Activated CD8-positive, alpha-beta T cell treated with anti-CD3 and anti-CD28 coated beads for 36 hours (primary cell): Measurements from ENCODE around the gene ECPAS. TPM values are rescaled to one million over a fixed set of nuclear protein-coding genes. Genes with fewer than 3 reads are reported as not detected.
"Not testable (repeated sequence)": the region's sequence is repeated elsewhere in the genome, so short reads cannot be mapped to it uniquely, and the experiment has no call there.

ENCODE experiments used
- ATAC-seq: fragments of 200-7000 bp; cut with Tn5 transposase; one replicate; pipeline ENCODE4 v1.10.0; 2021; ENCODE audit warnings: mild to moderate bottlenecking, moderate library complexity
- CTCF ChIA-PET: fragments of 350-600 bp; sonication (Branson Sonifier 250); formaldehyde crosslinking; loops from one replicate; lab custom pipeline; 2021; ENCODE audit warnings: antibody characterized with exemption; lab: Charles Lee
- POLR2A ChIA-PET: fragments of 350-600 bp; sonication (Branson Sonifier 250); formaldehyde crosslinking; loops from one replicate; lab custom pipeline; 2021; ENCODE audit warnings: antibody characterized with exemption; lab: Charles Lee
- DNase-seq: peaks from one replicate; pipeline ENCODE4 v3.0.0-alpha.2; 2020
- H3K27ac Mint-ChIP-seq: one replicate; pipeline ENCODE4 v1.8.0; 2021; ENCODE audit warnings: mild to moderate bottlenecking, mixed read lengths
- H3K27me3 Mint-ChIP-seq: one replicate; pipeline ENCODE4 v1.8.0; 2021; ENCODE audit warnings: mixed read lengths
- H3K36me3 Mint-ChIP-seq: one replicate; pipeline ENCODE4 v1.8.0; 2021; ENCODE audit warnings: low read depth, mixed read lengths
- H3K4me1 Mint-ChIP-seq: one replicate; pipeline ENCODE4 v1.8.0; 2021; ENCODE audit warnings: low read depth, mixed read lengths
- H3K4me3 Mint-ChIP-seq: one replicate; pipeline ENCODE4 v1.8.0; 2021; ENCODE audit warnings: mild to moderate bottlenecking, moderate library complexity, mixed read lengths
- H3K9me3 Mint-ChIP-seq: one replicate; pipeline ENCODE4 v1.8.0; 2021; ENCODE audit warnings: mixed read lengths
- intact Hi-C: fragments of 100-400 bp; cut with micrococcal nuclease; formaldehyde crosslinking; loops from one replicate; pipeline ENCODE4 v1.10.0; 2022
- total RNA-seq, 2 experiments: library from RNA; stranded (reverse); gene quantifications; one replicate each; pipeline ENCODE4 v1.2.3, GENCODE V29; 2021
- TF ChIP-seq, protein P1 (sequence below): fragments of 200-600 bp; IDR thresholded peaks from one replicate; pipeline ENCODE4 v1.8.0; 2022; ENCODE audit warnings: antibody characterized with exemption, mild to moderate bottlenecking

ECPAS gene
- total RNA-seq, 2 experiments from 2014 or later = 71.6 to 79.6 TPM

DNA sequence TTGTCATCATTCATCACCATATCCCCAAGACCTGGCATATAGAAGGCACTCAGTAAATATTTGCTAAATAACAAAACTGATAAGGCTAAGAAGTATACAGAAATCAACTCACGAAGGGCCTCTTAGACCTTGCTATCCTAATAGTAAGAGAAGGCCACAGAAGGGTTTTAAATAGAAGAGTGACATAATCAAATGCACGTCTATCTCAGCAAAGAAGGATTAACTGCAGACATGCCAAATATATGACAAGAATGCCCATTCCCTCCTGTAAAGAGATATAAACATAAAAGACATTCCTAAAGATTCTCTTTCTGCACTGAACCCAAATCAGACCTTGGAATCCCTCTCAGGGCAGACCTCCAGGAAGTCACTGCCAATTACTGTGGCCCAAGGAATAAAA lies 34.1 kb downstream of the ECPAS start:
- ChIA-PET CTCF (no interaction called here), POLR2A (interaction anchor here (0.6 kb wide), 1 partner anchor 60 kb away, joined by 3 read pairs; no protein-coding TSS in a partner anchor)
- no peaks in the 10 kb centered on the region for H3K9me3 Mint-ChIP-seq
- H3K27ac Mint-ChIP-seq = no peak overlapping the region
- H3K4me3 Mint-ChIP-seq = no peak overlapping the region
- H3K36me3 Mint-ChIP-seq = peaks cover 29% of the 10 kb centered on the region
- no peak for DNase-seq
- H3K4me1 Mint-ChIP-seq = peaks cover 18% of the 10 kb centered on the region
- ATAC-seq = no peak
- TF ChIP-seq, protein P1, sequence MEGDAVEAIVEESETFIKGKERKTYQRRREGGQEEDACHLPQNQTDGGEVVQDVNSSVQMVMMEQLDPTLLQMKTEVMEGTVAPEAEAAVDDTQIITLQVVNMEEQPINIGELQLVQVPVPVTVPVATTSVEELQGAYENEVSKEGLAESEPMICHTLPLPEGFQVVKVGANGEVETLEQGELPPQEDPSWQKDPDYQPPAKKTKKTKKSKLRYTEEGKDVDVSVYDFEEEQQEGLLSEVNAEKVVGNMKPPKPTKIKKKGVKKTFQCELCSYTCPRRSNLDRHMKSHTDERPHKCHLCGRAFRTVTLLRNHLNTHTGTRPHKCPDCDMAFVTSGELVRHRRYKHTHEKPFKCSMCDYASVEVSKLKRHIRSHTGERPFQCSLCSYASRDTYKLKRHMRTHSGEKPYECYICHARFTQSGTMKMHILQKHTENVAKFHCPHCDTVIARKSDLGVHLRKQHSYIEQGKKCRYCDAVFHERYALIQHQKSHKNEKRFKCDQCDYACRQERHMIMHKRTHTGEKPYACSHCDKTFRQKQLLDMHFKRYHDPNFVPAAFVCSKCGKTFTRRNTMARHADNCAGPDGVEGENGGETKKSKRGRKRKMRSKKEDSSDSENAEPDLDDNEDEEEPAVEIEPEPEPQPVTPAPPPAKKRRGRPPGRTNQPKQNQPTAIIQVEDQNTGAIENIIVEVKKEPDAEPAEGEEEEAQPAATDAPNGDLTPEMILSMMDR = no peak
- intact Hi-C loops = no loop called here
- H3K27me3 Mint-ChIP-seq = no peaks in the 10 kb centered on the region

DNA sequence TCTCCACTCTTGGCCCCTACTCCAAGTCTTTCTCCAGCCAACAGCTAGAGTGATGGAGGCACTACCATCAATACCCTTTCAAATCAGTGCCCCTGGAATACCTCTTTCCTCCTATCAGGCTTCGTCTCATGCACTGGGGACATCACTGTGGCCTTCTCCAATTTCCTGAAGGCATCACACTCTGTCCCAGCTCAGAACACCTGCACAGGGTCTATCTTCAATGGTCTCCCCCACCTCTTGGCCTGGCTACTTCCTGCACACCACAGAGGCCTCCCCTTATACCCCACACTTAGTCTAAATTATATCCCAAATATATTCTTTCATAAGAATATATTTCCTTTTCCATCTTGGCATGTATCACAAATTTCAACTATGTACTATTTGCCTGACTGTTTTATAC lies 34.5 kb downstream of the ECPAS start:
- Mint-ChIP-seq H3K27ac (no peak overlapping the region), H3K4me3 (no peak overlapping the region), H3K27me3 (no peaks in the 10 kb centered on the region), H3K4me1 (peaks cover 18% of the 10 kb centered on the region), H3K36me3 (peaks cover 31% of the 10 kb centered on the region), H3K9me3 (no peaks in the 10 kb centered on the region)
- intact Hi-C loops = no loop called here
- POLR2A ChIA-PET = no interaction called here
- CTCF ChIA-PET = no interaction called here
- TF ChIP-seq, protein P1 = no peak
- no peak for DNase-seq
- no peak for ATAC-seq

DNA sequence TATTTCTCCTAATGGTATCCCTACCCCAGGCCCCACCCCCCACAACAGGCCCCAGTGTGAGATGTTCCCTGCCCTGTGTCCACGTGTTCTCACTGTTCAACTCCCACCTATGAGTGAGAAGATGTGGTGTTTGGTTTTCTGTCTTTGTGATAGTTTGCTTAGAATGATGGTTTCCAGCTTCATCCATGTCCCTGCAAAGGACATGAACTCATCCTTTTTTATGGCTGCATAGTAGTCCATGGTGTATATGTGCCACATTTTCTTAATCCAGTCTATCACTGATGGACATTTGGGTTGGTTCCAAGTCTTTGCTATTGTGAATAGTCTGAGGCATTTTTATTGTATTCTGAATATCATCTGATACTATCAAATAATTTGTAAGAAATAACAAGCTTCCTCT lies 38.4 kb downstream of the ECPAS start:
- DNase-seq, H3K4me1 Mint-ChIP-seq, H3K9me3 Mint-ChIP-seq, ATAC-seq, H3K4me3 Mint-ChIP-seq, intact Hi-C loops, H3K27me3 Mint-ChIP-seq, CTCF ChIA-PET, POLR2A ChIA-PET, H3K27ac Mint-ChIP-seq: not testable (repeated sequence)
- peaks cover 43% of the 10 kb centered on the region for H3K36me3 Mint-ChIP-seq

DNA sequence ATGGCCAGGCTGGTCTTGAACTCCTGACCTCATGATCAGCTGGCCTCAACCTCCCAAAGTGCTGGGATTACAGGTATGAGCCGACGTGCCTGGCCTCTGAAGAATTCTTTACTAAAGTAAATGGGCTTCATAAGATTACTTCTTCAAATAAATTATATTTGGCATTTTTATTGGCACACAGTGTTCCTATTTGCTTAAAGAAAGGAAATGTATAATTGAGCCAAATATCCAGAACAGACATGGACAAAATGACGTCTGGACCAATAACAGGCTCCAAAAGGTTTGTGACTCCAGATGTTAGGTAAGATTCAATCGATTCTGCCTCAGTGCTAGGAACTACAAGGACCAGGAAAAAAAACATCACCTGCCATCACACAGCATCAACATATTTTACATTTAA lies 40.7 kb downstream of the ECPAS start:
- Mint-ChIP-seq H3K27me3 (no peaks in the 10 kb centered on the region), H3K27ac (no peak overlapping the region), H3K4me3 (no peak overlapping the region), H3K4me1 (no peaks in the 10 kb centered on the region), H3K36me3 (peaks cover 58% of the 10 kb centered on the region), H3K9me3 (no peaks in the 10 kb centered on the region)
- POLR2A ChIA-PET = no interaction called here
- ATAC-seq = no peak
- no peak for DNase-seq
- TF ChIP-seq, protein P1 = no peak
- intact Hi-C loops = no loop called here
- CTCF ChIA-PET = no interaction called here

DNA sequence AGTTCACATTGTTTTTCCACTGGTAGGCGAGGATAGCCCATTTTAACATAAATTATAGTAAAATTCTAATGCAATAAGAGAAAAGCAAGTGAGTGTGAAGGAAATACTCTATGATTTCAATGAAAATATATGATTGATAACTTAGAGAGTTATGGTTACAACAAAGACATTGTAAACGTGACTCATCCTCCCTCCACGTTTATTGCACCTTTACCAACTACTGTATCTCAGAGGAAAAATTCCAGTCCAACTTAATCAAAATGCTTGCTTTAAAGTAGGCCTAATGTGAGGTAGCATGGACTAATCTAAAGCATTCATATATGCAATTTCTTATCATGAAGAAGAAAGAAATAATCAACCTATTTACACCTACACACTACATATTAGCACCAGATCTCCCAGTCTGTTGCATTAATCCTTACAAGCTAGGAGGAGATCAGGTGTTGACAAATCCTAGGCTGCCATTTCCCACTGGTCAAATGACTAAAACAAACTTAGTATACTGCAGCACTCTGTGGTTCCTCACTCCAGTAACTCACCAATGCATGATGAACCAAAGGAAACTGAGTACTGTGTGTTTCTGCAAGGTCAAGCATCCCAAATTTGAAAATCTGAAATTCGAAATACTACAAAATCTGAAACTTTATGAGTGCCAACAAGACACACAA lies 41.7 kb downstream of the ECPAS start:
- Mint-ChIP-seq H3K27ac (no peak overlapping the region), H3K27me3 (no peaks in the 10 kb centered on the region), H3K4me1 (no peaks in the 10 kb centered on the region), H3K36me3 (peaks cover 60% of the 10 kb centered on the region), H3K9me3 (no peaks in the 10 kb centered on the region), H3K4me3 (no peak overlapping the region)
- ChIA-PET POLR2A (no interaction called here), CTCF (no interaction called here)
- intact Hi-C loops = no loop called here
- ATAC-seq (no peak), DNase-seq (no peak)
- TF ChIP-seq, protein P1 = no peak
